GM18520 (cell line): ENCODE measurements around the gene GRK5.

ENCODE experiments used
- ATAC-seq: cut with Tn5 transposase; IDR thresholded peaks from one replicate; pipeline ENCODE4 v1.9.1; 2021; ENCODE audit not compliant: unreplicated experiment

GRK5 gene

GRCh38 chr10:119314061-119314460 lies 106.7 kb downstream of the GRK5 start:
- ATAC-seq, result no peak

- ATAC-seq, result no peak
Measured at GRCh38 chr10:119314486-119314885, 107.1 kb downstream of the GRK5 start.

- no peak for ATAC-seq
Measured at GRCh38 chr10:119315128-119316001, 108.0 kb downstream of the GRK5 start.

GRCh38 chr10:119316002-119316358 lies 108.6 kb downstream of the GRK5 start:
- no peak for ATAC-seq

GRCh38 chr10:119316729-119317097 lies 109.3 kb downstream of the GRK5 start:
- ATAC-seq, result no peak

GRCh38 chr10:119318411-119319160 lies 111.2 kb downstream of the GRK5 start:
- ATAC-seq, result no peak

- ATAC-seq, result no peak
Measured at GRCh38 chr10:119319161-119319919, 112.0 kb downstream of the GRK5 start.

GRCh38 chr10:119319920-119320258 lies 112.5 kb downstream of the GRK5 start:
- no peak for ATAC-seq

- ATAC-seq, result no peak
Measured at GRCh38 chr10:119320981-119321380, 113.6 kb downstream of the GRK5 start.

- no peak for ATAC-seq
Measured at GRCh38 chr10:119323085-119324016, 116.0 kb downstream of the GRK5 start.

- ATAC-seq, result no peak
Measured at GRCh38 chr10:119325131-119325530, 117.8 kb downstream of the GRK5 start.

- ATAC-seq, result no peak
Measured at GRCh38 chr10:119326167-119326566, 118.8 kb downstream of the GRK5 start.

- no peak for ATAC-seq
Measured at GRCh38 chr10:119327096-119327745, 119.8 kb downstream of the GRK5 start.

- ATAC-seq, result no peak
Measured at GRCh38 chr10:119328223-119328622, 120.9 kb downstream of the GRK5 start.

GRCh38 chr10:119330342-119330741 lies 123.0 kb downstream of the GRK5 start:
- ATAC-seq, result no peak

GRCh38 chr10:119331061-119331460 lies 123.7 kb downstream of the GRK5 start:
- ATAC-seq, result no peak

GRCh38 chr10:119333146-119333792 lies 125.9 kb downstream of the GRK5 start:
- ATAC-seq, result no peak

GRCh38 chr10:119335671-119336353 lies 128.4 kb downstream of the GRK5 start:
- ATAC-seq, result no peak

GRCh38 chr10:119336599-119336998 lies 129.2 kb downstream of the GRK5 start:
- ATAC-seq, result no peak
